ENCODE data around the gene PRR5.

GRCh38 chr22:44777364-44777755 lies 75.4 kb downstream of the PRR5 start:
- TF ChIP-seq EZH2phosphoT487 (IDR thresholded peaks at IDR 0.05; ENCODE audit: low read depth): no peak
- TF ChIP-seq, protein P1, sequence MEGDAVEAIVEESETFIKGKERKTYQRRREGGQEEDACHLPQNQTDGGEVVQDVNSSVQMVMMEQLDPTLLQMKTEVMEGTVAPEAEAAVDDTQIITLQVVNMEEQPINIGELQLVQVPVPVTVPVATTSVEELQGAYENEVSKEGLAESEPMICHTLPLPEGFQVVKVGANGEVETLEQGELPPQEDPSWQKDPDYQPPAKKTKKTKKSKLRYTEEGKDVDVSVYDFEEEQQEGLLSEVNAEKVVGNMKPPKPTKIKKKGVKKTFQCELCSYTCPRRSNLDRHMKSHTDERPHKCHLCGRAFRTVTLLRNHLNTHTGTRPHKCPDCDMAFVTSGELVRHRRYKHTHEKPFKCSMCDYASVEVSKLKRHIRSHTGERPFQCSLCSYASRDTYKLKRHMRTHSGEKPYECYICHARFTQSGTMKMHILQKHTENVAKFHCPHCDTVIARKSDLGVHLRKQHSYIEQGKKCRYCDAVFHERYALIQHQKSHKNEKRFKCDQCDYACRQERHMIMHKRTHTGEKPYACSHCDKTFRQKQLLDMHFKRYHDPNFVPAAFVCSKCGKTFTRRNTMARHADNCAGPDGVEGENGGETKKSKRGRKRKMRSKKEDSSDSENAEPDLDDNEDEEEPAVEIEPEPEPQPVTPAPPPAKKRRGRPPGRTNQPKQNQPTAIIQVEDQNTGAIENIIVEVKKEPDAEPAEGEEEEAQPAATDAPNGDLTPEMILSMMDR (IDR thresholded peaks at IDR 0.05; ENCODE audit: low read depth, low read length): no peak

Data from OCI-LY3 (cell line).